GM10248 (cell line): ENCODE data around the gene NEK11.

ENCODE experiments used
- CTCF ChIA-PET: fragments of 300-600 bp; sonication (Branson Sonifier 250); formaldehyde crosslinking; extraction: SDS; loops from one replicate; lab custom pipeline; 2021; ENCODE audit warnings: antibody characterized with exemption; lab: Yijun Ruan, JAX
- POLR2A ChIA-PET: fragments of 350-650 bp; sonication (Branson Sonifier 250); formaldehyde crosslinking; extraction: SDS; loops from one replicate; lab custom pipeline; 2020; ENCODE audit warnings: antibody characterized with exemption; lab: Yijun Ruan, JAX
- DNase-seq: peaks from one replicate; pipeline ENCODE4 v3.0.0; 2012; ENCODE audit errors: extremely low spot score
- TF ChIP-seq, protein P1 (sequence below): IDR thresholded peaks from 2 replicates; pipeline ENCODE4 v1.5.1; 2012; ENCODE audit warnings: mild to moderate bottlenecking, low read depth; ENCODE audit errors: extremely low read depth, missing control alignments, control extremely low read depth

Gene NEK11

GRCh38 chr3:131008326-131008725 is 18.4 kb upstream of the NEK11 start:
- no peak for DNase-seq
- ChIA-PET POLR2A (no interaction called here), CTCF (interaction anchor here (1.2 to 1.4 kb wide), 4 partner anchors 11 to 15 kb away, joined by 3 to 5 read pairs (median 4); no protein-coding TSS in a partner anchor)
- TF ChIP-seq, protein P1, sequence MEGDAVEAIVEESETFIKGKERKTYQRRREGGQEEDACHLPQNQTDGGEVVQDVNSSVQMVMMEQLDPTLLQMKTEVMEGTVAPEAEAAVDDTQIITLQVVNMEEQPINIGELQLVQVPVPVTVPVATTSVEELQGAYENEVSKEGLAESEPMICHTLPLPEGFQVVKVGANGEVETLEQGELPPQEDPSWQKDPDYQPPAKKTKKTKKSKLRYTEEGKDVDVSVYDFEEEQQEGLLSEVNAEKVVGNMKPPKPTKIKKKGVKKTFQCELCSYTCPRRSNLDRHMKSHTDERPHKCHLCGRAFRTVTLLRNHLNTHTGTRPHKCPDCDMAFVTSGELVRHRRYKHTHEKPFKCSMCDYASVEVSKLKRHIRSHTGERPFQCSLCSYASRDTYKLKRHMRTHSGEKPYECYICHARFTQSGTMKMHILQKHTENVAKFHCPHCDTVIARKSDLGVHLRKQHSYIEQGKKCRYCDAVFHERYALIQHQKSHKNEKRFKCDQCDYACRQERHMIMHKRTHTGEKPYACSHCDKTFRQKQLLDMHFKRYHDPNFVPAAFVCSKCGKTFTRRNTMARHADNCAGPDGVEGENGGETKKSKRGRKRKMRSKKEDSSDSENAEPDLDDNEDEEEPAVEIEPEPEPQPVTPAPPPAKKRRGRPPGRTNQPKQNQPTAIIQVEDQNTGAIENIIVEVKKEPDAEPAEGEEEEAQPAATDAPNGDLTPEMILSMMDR, result no peak

DNA sequence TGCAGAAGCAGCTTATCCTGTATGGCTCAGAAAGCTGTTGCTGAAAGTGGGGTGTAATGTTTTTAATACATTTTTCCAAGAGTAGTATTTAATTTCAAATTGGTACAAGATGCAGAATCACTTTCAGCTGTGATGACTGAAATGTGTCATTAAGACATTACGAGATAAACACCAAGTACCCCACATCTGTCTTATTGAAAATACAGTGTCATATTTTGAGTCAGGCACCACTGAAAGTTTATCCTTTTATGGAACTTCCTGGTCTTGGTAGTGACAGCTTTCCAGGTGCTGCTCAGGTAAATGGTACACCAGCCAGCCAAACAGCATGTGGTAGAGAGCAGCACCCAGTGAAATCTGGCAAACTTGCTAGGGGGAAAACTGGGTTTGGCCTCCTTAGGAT is 17.0 kb upstream of the NEK11 start:
- ChIA-PET POLR2A (no interaction called here), CTCF (interaction anchor here (1.1 to 1.4 kb wide), 3 partner anchors 10 to 17 kb away, joined by 3 to 4 read pairs (median 3); no protein-coding TSS in a partner anchor)
- no peak for DNase-seq
- TF ChIP-seq, protein P1, result no peak

DNA sequence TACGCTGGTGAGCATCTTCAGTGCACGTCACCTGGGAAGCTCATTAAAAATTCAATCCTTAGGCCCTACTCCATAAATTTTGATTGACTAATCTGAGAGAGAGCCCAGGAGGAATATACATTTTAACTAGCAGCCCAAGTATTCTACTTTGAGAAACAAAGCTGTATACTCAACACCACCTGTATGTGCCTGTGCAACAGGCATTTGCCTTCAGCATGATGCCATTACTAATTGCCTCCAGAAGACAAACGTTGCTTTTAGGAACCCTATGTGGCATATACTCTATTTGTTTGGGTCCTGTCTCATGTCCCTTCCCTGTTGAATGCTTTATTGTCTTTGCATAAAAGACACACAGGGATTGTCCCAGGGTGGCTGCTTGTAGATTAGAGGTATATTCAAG is 7.7 kb upstream of the NEK11 start:
- ChIA-PET CTCF (interaction anchor here (0.9 to 1.4 kb wide), 4 partner anchors 11 to 24 kb away, joined by 3 to 7 read pairs (median 4); no protein-coding TSS in a partner anchor), POLR2A (no interaction called here)
- TF ChIP-seq, protein P1, result no peak
- DNase-seq, result no peak

- POLR2A ChIA-PET, result no interaction called here
- TF ChIP-seq, protein P1, result no peak
- CTCF ChIA-PET, result interaction anchor here (0.8 to 1.4 kb wide), 3 partner anchors 11 to 17 kb away, joined by 3 to 4 read pairs (median 3); no protein-coding TSS in a partner anchor
- no peak for DNase-seq
Measured at GRCh38 chr3:131020122-131020693, 6.5 kb upstream of the NEK11 start.

DNA sequence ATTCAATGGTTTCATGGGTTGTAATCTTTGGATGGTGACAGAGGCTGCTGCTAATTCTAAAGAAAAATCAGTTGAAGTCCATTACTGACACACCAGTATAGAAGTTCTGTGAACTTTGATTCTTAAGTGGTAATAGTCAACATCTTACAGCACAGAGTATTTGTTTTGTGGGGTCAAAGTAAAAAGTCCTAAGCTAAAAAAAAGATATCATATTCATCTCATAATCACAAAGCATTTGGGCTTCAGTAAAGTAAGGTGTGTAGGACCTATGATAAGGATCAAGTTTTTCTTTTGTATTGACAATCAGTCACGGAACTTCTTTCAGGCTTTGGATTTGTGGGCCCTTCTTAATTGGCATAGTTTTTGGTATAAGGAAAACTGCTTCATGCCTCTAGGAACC is 1.1 kb upstream of the NEK11 start:
- TF ChIP-seq, protein P1, result no peak
- no peak for DNase-seq
- ChIA-PET CTCF (interaction anchor here (1.0 to 1.6 kb wide), 5 partner anchors 11 to 61 kb away, joined by 3 to 7 read pairs (median 3); no protein-coding TSS in a partner anchor), POLR2A (no interaction called here)

DNA sequence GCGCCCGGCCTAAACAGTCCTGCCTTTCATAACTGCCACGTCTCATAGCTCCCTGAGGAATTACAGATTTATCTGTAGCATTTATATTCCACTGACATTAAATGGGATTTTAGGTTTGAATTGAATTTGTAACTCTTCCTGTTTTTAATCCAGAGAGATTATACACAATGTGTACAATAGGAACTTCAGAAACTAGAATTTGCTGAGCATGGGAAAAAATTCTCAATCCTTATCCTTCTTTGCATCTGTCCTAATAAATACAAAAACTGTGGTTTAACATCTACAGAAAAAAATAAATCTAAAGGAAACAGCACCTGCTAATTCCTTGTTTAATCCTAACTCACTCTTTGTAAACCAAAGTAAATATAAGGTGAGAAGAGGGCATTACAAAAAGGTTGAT is 2.2 kb downstream of the NEK11 start:
- CTCF ChIA-PET, result no interaction called here
- no peak for DNase-seq
- POLR2A ChIA-PET, result no interaction called here
- TF ChIP-seq, protein P1, result no peak
